NCI-H1694 treated with DMSO at 0.1 percent for 48 hours (cell line): ENCODE measurements around the gene TTI1.
A peak's percentile ranks its signal among the peaks of the same experiment; 100 is the strongest.

Experiments
- DNase-seq: peaks from one replicate; lab custom pipeline; 2025; lab: John Stamatoyannopoulos, UW

Gene TTI1

DNA sequence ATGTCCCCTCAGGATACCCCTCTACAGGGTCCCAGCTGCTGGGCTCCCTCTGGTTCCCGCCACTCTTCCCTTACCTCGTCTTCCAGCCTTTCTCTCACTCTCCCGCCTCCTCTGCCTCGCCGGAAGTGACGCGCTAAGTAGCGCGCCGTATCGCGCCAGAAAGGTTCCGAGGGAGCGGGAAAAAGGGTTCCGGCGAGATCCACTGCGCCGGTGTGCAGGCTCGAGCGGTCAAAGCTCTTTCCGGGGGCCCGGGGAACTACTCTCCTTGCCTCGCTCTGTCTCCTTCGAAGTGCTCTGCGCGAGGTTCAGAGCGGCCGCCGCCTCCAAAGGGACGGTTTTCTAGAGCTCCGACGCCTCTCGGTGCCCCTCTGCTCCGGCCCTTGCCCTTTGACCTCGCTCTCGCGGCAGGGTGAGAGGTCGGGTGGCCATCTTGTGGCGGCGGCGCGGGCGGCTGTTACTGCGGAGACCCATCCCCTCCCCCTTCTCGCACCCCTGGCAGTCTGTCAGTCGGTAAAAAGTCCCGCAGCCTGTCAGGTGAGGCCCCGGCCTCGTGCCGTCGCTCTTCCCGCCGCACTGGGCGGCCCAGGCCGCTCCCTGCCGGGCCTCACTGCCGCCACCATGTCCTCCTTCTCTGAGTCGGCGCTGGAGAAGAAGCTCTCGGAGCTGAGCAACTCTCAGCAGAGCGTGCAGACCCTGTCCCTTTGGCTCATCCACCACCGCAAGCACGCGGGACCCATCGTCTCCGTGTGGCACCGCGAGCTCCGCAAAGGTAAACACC, at the start of gene TTI1, which contains the start of gene RPRD1B:
Gene TTI1 (minus strand): TSS at position 127 of the 778 bp plus-strand sequence. CDS start 19,640 bp downstream, outside the sequence.
Gene RPRD1B (plus strand): TSS at position 417 of the 778 bp plus-strand sequence. CDS start 202 bp downstream, at position 619.
- peak; percentile 75 for DNase-seq

DNA sequence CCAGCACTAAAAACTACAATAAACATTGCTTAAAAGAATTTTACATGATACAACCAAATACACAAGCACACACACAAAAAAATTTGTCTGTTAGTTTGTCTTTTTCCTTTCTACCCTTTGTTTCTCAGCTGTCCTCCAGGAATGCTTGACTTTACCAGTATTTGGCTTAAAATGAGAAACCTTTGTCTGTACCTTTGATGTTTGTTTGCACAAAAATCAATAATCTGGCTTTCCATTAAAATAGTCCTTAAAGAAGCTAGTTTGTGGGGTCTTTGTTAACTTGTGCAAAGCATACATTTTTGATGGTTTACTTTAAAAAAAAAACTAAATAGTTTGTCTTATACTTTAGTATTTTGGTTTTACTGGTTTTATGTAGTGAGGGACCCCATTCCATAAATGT, 49.6 kb upstream of the TTI1 start:
- no peak for DNase-seq

DNA sequence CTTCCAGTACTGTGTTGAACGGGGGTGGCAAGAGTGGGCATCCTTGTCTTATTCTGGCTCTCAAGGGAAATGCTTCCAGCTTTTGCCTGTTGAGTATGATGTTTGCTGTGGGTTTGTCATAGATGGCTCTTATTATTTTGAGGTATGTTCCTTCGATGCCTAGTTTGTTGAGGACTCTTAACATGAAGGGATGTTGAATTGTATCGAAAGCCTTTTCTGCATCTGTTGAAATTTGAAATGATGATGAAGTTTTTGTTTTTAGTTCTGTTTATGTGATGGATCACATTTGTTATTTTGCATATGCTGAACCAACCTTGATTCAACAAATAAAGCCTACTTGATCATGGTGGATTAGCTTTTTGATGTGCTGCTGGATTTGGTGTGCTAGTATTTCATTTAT, 48.3 kb upstream of the TTI1 start:
- DNase-seq = no peak

DNA sequence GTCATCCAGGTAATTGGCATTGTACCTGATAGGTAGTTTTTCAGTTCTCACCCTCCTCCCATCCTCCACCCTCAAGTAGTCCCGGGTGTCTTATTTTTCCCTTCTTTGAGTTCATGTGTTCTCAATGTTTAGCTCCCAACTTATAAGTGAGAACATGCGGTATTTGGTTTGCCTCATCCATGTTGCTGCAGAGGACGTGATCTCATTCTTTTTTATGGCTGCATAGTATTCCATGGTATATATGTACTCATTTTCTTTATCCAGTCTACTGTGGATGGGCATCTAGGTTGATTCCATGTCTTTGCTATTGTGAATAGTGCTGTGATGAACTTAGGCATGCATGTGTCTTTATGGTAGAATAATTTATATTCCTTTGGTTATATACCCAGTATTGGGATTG, 46.1 kb upstream of the TTI1 start:
- DNase-seq = no peak

DNA sequence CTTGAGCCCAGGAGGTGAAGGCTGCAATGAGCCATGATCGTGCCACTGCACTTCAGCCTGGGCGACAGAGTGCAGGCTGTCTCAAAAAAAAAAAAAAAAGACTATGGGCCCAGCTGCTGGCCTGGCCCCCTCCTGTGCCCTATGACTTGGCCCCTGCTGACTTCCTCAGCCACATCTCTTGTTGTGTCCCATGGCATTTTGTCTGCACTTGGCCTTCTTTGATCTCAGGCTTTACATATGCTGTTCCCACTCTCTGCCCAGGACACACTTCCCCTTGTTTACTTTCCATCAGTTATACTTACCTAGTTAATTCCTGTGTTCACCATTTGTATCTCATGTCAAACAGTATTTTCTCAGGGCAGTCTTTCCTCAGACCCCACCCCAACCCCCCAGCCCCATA, 44.8 kb upstream of the TTI1 start:
- no peak for DNase-seq

DNA sequence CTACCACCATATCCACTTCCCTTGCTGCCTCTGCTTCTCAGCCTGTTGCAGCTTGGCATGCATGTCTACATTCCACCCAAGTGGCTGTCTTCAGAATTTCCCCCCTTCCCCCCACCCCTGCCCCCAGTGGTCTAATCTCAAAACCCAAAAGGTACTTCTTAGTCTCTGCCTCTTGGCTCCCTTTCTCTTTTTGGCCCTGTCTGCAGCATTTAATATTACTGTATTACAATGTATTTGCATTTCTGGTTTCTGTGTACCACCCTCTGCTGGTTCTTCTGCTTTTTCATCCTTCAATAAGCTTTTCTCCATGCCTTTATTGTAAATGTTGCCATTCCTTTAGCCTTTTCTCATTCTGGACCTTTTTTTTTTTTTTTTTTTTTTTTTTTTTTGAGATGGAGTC, 43.3 kb upstream of the TTI1 start:
- DNase-seq = no peak

DNA sequence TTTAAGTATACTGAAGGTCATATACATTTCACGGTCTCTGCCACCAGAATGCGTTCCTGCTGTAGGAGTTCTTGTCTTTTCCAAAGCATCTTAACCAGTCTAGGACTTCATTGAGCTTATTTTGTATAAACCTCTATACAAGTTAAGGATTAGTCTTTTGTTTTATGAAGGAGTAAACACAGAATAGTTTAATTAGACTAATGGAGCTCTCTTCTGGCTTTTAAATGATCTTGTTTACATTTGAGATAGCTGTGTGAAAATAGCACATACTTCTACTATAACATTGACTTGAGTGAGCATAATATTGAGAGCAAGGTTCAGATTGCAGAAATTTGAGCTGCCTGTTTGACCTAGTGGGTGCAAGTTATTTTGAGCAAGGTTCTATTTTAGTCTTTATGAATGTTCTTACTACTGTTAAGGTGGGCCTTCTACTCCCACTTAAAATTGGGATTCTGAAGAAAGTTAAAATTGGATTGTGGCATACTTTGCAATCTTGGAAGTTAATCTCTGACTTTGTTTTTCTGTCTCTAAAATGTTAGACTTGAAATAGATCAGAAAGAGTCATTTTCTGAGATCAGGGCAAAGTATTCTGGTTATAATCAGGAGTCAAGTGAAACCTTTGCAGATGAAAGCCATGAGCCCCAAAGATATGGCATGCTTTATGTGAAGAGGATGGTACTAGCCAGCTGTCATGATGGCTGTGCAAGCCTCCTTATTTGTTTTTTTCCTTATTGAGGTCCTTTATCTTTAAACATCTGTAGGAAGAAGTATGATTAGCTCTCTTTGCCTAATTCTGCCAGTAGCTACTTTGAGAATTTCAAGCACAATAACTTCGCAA, 42.1 kb upstream of the TTI1 start:
- DNase-seq = no peak

DNA sequence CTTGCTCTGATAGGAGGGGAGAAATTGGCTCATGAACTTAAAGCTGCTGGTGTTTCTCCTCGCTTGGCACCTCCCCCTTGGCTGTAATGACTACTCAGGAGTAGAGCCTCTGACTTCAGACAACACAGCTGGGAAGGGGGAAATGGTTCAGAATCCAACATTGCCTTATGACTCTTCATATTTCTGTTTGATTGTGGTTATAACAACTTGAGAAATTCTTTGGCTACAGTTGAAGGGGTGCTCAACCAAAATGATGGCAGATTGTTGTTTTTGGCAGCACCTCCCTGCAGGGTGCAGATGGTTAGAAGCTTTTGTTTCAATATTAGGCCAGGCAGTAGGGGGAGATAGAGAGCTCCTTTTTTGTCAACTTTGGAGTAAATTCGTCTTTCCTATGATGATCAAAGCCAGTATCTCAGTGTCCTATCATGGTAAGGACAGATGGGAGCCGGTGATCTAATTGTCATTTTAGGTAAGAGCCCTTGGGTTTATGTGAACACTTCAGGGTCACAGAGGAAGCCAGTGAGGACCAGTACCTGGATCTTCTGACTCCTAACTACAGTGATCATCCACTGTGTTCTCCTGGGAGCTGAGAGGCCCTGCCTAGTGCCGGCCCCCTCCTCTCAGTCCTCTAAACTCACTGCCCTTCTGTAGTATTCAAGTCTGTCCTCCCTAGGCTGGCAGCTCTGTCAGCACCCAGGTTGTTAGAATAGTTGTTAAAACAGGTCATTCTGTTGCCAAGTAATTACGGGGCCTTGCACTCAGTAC, 40.2 kb upstream of the TTI1 start:
- peak; percentile 30 for DNase-seq

DNA sequence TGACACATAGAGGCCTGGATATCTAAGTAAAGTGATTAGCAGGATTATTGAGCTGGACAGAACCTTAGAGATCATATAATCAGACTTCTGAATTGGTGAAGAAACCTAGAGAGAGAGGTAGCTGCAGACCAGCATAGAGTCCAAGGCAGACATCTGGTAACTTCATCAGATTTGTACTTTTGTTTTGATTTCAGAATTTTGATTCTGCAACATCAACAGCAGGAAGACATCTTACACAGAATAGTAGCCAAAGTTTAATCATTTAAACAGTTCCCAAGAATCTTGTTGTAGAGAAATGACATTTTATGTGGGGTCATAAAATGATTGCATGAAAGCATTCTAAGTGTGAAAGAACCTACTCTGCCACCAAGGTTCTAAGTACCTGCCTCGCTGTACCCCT, 39.6 kb upstream of the TTI1 start:
- DNase-seq = no peak

DNA sequence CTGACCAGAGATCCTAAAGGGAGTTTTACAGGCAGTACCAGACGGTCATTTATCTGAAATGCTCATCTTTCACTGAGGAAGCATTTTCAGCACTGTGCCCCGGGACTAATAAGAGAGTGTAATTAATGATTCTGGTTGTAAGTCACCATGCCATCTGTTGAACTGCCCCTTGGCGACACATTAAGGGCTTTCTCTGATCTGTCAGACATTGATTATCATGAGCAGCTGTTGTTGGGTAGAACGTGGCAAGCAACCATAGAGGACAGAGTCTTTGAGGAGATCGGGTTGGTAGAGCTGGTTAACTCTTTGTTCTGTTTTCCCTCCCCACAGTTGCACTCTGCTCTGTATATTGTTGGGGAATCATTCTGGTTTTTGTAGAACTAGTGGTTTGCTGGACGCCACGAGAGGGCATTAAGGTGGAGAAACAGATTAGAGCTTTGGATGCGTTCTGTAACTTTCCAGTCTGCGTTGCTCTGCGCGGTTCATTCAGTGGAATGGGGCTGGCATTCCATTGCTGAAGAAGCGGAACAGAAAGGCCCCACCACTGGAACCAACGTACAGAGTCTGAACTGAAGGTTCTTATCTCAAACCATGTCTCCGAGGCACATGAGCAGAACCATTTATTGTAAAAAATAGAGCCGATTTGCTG, 34.6 kb upstream of the TTI1 start:
- no peak for DNase-seq

DNA sequence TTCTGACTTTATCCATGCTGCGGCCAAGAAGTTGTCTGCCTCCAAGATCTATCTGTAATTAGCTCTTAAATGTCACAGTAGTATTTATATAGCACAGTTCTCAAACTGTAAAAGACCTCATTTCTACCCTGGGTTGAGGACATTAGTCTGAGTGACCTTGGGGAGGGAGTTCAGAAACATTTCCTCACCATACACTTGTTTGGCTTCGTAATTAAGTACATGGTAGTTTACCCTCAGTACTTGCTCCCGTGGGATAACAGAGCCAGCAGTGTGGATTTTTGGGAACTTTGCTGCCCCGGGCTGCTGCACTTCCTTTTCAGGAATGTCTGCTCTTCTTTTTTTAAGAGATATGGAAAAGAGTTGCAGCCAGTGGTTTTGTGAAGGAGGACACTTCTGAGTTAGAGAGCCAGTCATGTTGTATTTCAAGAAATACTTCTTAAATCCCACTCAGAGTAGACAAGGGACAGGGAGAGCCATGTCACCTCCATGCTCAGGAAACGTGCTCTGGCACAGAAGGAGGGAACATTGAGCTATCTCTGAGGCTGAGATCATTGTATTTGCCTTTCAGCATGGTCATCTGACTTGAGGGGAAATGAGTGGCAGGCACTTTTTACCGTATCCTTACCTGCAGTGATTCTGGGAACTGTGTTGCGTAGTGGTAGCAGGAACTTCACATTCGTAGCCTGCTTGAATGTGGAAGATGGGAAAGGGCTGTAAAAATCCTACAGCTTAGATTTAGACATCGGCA, 33.9 kb upstream of the TTI1 start:
- no peak for DNase-seq

DNA sequence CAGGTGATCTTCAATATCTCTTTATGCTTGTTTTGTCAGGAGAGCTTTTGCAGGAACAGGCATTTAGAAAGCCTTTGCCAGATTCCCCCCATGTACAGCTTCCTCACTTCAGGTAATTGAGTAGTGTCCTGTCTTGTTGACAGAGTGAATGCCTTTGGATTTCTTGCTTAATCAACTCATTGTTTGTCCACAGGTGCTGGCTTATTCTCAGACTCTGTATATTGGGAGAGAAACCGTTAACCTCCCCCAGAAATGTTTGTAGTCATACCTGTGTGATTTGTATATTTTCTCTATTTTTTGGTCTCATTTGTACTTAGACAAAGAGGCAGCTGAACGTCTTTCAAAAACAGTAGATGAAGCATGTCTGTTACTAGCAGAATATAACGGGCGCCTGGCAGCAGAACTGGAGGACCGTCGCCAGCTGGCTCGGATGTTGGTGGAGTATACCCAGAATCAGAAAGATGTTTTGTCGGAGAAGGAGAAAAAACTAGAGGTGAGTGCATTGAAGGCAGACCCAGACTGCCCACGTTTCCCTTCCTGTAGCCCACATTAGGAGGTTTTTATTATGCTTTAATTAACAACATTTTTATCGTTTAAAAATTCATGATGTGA, 32.6 kb upstream of the TTI1 start:
- peak; percentile 2 for DNase-seq

DNA sequence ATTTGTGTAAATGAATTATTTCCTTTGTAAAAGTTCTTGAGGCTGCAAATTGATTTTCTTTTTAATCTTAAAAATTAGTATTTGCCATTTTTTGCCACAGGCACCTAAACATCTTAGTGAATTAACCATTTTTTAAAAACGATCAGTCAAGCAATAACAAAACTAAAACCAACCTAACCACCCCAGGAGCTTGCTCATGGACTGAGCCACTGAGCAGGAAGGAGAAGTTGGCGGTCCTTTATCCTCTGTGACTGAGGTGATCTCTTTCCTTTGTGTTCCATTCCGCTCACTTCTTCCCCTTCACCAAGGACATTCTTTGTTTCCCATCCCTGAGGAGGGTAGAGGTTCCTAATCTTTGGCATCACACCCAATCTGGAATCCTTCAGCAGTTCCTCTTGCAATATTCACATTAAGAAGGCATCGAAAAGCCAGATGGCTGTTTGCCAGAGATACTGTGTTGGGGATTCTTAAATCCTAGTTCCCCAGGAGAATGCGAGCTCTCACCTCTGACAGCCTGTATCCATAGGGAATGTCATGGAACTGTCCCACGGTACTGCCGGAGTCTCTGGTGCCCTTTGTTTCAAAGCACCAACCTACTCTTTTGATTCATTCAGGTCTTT, 30.8 kb upstream of the TTI1 start:
- DNase-seq = no peak

DNA sequence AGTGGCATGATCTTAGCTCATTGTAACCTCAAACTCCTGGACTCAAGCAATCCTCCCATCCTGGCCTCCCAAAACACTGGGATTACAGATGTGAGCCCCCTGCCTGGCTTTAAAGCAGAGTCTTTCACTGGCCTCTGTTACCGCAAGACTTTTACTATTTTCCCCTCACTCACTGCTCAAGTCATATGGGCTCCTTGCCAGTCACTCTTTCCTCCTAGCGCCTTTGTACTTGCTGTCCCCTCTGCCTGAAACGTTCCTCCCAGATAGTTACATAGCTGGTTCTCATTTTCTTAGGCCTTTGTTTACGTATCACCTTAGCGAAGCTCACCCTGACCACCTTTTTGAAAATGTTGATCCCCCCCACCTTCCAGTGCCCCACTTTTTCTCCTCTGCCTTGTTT, 29.6 kb upstream of the TTI1 start:
- no peak for DNase-seq

DNA sequence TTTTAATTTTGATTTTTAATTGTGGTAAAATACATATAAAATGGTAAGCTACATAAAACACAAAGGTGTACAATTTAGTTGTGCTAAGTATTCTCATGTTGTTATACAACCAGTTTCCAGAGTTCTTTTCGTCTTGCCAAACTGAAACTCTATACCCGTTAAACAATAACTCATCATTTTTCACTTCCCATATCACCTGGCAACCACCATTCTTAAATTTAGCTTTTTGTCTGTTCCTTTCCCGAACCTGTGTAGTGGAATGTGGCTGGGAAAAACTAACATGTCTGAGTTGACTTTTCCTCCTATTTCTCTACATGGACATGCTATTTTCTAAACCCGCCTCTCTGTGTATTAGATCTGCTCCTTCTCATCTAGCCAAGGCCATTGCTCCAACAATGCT, 27.9 kb upstream of the TTI1 start:
- DNase-seq = no peak

DNA sequence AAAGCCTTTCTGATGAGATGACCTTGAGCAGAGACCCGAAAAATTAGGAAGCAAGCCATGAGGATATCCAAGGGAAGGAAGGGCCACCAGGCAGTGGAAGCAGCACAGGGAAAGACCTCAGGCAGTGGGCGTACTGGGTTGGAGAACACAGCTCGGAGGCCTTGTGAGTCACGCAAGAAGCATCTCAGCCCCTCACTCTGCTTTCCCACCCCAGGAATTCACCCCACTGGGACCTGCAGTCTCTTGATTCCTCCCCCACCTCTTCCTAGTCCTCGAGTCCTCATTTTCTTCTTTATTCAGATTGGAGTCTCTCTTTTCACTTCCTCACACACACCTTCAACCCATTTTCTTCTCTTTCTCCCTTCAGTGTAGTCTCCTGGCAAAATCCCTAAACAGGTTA, 27.3 kb upstream of the TTI1 start:
- no peak for DNase-seq

DNA sequence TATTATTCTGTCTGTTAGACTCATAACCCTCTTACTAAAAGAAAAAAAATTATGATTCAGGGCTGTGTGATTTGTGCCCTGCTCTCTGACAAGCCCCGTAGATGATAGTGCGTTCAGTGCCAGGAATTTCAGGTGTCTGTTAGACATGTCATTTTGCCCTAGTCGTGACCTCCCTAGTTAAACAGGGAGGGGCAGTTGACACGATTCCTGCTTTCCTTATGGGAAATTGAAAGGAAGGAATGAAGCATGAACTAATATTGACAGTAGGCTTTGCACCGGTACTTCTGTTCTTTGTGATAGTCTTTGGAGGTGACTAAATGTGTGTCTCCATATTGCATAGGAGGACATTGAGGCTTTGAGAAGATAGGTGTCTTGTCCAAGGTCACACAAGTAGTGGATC, 26.6 kb upstream of the TTI1 start:
- no peak for DNase-seq

DNA sequence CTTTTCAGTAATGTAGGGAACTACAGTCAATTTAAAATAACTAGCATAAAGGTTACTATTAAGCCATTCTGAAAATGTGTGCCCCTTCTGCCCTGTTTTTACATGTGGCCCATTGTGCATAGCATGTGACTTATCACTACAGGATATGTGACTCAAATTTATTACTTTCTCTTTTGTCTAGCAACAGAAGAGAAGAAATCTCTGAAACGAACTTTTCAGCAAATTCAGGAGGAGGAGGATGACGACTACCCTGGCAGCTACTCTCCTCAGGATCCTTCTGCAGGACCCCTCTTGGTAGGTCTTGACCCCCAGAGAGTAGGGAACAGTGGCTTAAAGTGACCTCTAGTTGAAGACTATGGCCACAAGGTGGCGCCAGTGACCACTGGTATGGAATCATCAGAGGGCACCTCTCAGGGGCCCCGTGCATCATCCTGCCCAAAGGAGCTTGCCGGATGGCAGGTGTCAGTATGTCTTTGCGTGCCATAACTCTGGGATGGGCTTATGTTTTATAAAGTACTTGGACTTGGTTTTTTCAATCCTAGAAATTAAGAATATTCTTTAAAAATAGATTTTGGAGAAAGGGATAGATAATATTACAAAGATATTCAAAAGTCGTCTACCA, 24.2 kb upstream of the TTI1 start:
- peak; percentile 22 for DNase-seq

DNA sequence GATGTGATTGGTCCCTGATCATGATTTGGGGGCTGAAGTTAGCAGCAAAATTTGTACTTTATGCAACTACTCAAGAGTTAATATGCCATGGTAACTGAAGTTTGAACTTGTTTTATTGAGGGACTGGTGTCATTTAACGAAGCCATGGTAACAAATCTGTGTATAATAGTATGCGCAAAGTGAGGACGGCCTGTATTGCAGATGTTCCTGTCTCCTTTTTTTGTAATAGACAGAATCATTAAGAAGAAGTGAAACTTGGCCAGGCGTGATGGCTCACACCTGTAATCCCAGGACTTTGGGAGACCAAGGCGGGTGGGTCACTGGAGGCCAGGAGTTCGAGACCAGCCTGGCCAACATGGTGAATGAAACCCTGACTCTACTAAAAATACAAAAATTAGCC, 22.6 kb upstream of the TTI1 start:
- no peak for DNase-seq

DNA sequence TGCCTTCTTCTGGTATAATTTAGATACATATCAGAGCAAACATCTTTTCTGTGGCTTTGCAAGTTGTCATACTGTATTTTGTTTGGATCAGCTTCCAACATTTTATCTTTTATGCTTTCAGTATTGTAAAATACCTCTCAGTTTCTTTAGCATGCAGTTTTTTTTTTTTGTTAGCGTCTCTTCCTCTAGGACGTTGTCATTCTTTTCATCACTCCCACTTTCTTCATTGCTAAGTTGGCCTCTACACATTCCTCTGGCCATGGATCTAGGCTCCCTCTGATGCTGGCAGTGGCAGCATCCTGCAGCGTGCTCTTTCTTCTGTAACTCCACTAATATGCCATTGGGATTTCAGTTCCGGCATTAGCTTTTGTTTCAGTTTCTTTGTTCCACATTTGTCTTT, 22.0 kb upstream of the TTI1 start:
- no peak for DNase-seq
